Renal cortical epithelial cell (primary cell): ENCODE results near the gene HERPUD1. TPM values are rescaled to one million over a fixed set of nuclear protein-coding genes. Genes with fewer than 3 reads are reported as not detected.

Experiments
- DNase-seq: peaks from one replicate; pipeline ENCODE4 v3.0.0-alpha.2; 2011; ENCODE audit warnings: low read depth
- total RNA-seq: library from RNA; depleted of rRNA; stranded (reverse); fragments of >200 nt; gene quantifications from 2 replicates; pipeline ENCODE4 v1.2.3, GENCODE V29; 2014

HERPUD1 gene
- total RNA-seq, 1 donor from 2014 or later: 252 TPM

GRCh38 chr16:56910654-56911539, 21.0 kb upstream of the HERPUD1 start:
- peak; percentile 77 for DNase-seq

GRCh38 chr16:56911771-56912571, 20.0 kb upstream of the HERPUD1 start:
- DNase-seq: peak; percentile 40

- DNase-seq: no peak
Measured at GRCh38 chr16:56912746-56913708, 18.9 kb upstream of the HERPUD1 start.

- no peak for DNase-seq
Measured at GRCh38 chr16:56914896-56915295, 17.0 kb upstream of the HERPUD1 start.

- no peak for DNase-seq
Measured at GRCh38 chr16:56915336-56916119, 16.4 kb upstream of the HERPUD1 start.

GRCh38 chr16:56916571-56917403, 15.2 kb upstream of the HERPUD1 start:
- DNase-seq: no peak

GRCh38 chr16:56918467-56919012, 13.4 kb upstream of the HERPUD1 start:
- DNase-seq: peak; percentile 48

- DNase-seq: no peak
Measured at GRCh38 chr16:56919099-56919800, 12.7 kb upstream of the HERPUD1 start.

GRCh38 chr16:56921571-56921970, 10.4 kb upstream of the HERPUD1 start:
- no peak for DNase-seq

- DNase-seq: no peak
Measured at GRCh38 chr16:56923481-56924091, 8.4 kb upstream of the HERPUD1 start.

- DNase-seq: no peak
Measured at GRCh38 chr16:56927471-56927870, 4.5 kb upstream of the HERPUD1 start.

- no peak for DNase-seq
Measured at GRCh38 chr16:56929639-56930038, 2.3 kb upstream of the HERPUD1 start.

- DNase-seq: no peak
Measured at GRCh38 chr16:56930486-56931270, 1.3 kb upstream of the HERPUD1 start.

- DNase-seq: no peak
Measured at GRCh38 chr16:56931271-56931891, 561 bp upstream of the HERPUD1 start.

- peak; percentile 76 for DNase-seq
Measured at GRCh38 chr16:56932721-56933619, 1.0 kb downstream of the HERPUD1 start.
